Retinal pigment epithelial cell (primary cell): ENCODE data around the gene KCND3.

Source experiments
- DNase-seq: peaks from one replicate; pipeline ENCODE4 v3.0.0-alpha.2; 2010; ENCODE audit warnings: low read depth
- H3K4me3 ChIP-seq: 2 replicates; pipeline ENCODE4 v1.5.1; 2011; ENCODE audit warnings: mild to moderate bottlenecking, low read length, control low read depth, moderate library complexity
- CTCF ChIP-seq: conservative IDR thresholded peaks from 2 replicates; pipeline ENCODE4 v1.5.1; 2011; ENCODE audit warnings: low read depth, low read length, control low read depth, inconsistent platforms

The KCND3 gene

GRCh38 chr1:112002514-112002913, 13.0 kb upstream of the KCND3 start:
- DNase-seq: no peak
- H3K4me3 ChIP-seq: no peak overlapping the region
- TF ChIP-seq CTCF: no peak

- no peak overlapping the region for H3K4me3 ChIP-seq
- no peak for TF ChIP-seq CTCF
- no peak for DNase-seq
Observed at GRCh38 chr1:112001436-112001835, 12.0 kb upstream of the KCND3 start.

DNA sequence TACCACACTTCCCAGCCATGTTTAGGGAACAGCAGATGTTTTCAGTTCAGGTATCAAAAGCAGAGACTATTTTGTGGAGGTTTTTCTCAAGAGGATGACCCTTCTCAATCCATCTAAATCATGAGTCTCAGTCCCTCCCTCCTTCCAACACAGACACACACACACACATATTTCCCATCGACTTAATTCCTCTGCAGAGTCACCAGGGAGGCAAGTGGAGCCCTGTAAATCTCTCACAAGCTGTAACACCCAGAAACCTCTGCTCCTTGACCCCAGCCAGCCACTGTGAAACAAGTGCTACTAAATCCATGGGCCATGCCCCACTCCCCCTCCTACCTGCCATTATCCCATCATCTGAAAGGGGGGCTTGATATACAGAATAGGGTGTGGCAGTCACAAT, 10.6 kb upstream of the KCND3 start:
- H3K4me3 ChIP-seq: no peak overlapping the region
- no peak for TF ChIP-seq CTCF
- no peak for DNase-seq

- H3K4me3 ChIP-seq: no peak overlapping the region
- DNase-seq: no peak
- no peak for TF ChIP-seq CTCF
Observed at GRCh38 chr1:111998332-111998731, 8.9 kb upstream of the KCND3 start.

GRCh38 chr1:111992476-111992875, 3.0 kb upstream of the KCND3 start:
- no peak for TF ChIP-seq CTCF
- H3K4me3 ChIP-seq: no peak overlapping the region
- DNase-seq: no peak

DNA sequence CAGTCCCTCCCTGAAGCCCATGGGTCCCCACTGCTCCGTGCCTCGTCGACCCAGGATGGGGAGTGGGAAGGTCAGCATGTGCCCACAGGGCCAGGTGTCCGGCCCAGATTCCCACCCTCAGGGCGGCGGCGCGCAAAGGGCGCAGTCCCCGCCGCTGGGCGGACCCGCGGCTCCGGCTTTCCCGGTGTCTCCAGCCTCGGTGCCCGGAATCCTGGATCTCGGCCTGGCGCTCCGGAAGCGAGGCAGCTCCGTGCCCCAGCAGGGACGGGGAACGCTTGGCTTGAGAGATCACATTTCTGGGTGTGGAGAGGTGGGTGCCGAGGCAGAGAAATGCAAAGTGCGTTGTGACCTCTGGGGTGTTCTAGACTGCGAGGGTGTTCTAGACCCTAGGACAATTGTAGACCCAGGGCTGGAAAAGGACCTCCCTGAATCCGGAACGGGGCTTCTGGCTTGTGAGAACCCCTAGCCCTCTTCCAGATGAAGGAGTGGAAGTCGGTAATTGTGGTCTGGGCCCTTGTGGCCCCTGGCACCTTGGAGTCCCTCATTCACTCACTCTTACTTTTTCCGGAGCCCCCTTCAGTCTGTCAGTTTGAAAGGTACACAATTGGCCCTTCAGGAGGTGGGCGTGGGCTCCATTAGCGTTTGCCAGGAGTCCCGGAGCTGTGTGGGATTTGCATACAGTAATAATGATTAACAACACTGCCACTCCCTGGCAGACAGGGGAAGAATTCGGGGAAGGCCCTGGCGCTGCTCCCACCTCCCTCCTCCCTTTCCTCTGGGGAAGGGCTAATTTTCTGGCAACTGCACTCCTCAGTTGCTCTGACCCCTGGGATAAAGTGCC, 1.6 kb upstream of the KCND3 start:
- H3K4me3 ChIP-seq: peak overlapping the region; percentile 14
- TF ChIP-seq CTCF: peak; percentile 41
- DNase-seq: peak; percentile 12
